WTC11 (cell line): Measurements from ENCODE around the gene BBOX1. TPM values are rescaled to one million over a fixed set of nuclear protein-coding genes. Genes with fewer than 3 reads are reported as not detected.

Experiments used
- ATAC-seq: fragments of 200-7000 bp; cut with Tn5 transposase; 2 replicates; pipeline ENCODE4 v1.10.0; 2021; ENCODE audit warnings: mild to moderate bottlenecking, moderate library complexity
- Bru-seq: library from RNA; stranded (reverse); fragments of 400-500 nt; gene quantifications from one replicate; lab custom pipeline; 2021; lab: Mats Ljungman, UMichigan
- CTCF ChIA-PET: fragments of 300-600 bp; sonication (Branson Sonifier 250); formaldehyde crosslinking; loops from one replicate; lab custom pipeline; 2021; ENCODE audit warnings: antibody characterized with exemption; lab: Charles Lee
- POLR2A ChIA-PET: fragments of 350-600 bp; sonication (Branson Sonifier 250); formaldehyde crosslinking; loops from one replicate; lab custom pipeline; 2021; ENCODE audit warnings: antibody characterized with exemption; lab: Charles Lee
- DNase-seq: peaks from one replicate; pipeline ENCODE4 v3.0.0; 2021; ENCODE audit warnings: low spot score
- H3K27ac Mint-ChIP-seq: 2 replicates; pipeline ENCODE4 v1.8.0; 2021; ENCODE audit warnings: mixed read lengths
- H3K27me3 Mint-ChIP-seq: 2 replicates; pipeline ENCODE4 v1.8.0; 2021; ENCODE audit warnings: low read depth, mild to moderate bottlenecking, moderate library complexity, mixed read lengths
- H3K36me3 Mint-ChIP-seq: 2 replicates; pipeline ENCODE4 v1.8.0; 2021; ENCODE audit warnings: mixed read lengths
- H3K4me1 Mint-ChIP-seq: 2 replicates; pipeline ENCODE4 v1.8.0; 2022; ENCODE audit warnings: mixed read lengths
- H3K4me3 Mint-ChIP-seq: 2 replicates; pipeline ENCODE4 v1.8.0; 2021; ENCODE audit warnings: mild to moderate bottlenecking, moderate library complexity, mixed read lengths
- H3K9me3 Mint-ChIP-seq: 2 replicates; pipeline ENCODE4 v1.8.0; 2021; ENCODE audit warnings: mixed read lengths
- ATF1 ChIP-seq: sonication (generic); formaldehyde crosslinking; IDR thresholded peaks from 2 replicates; pipeline ENCODE4 v1.8.1; 2023; ENCODE audit warnings: mild to moderate bottlenecking, moderate library complexity, missing genetic modification reagents
- CREB1 ChIP-seq: sonication (generic); formaldehyde crosslinking; IDR thresholded peaks from 2 replicates; pipeline ENCODE4 v1.8.0; 2023; ENCODE audit warnings: mild to moderate bottlenecking, missing genetic modification reagents
- ELF4 ChIP-seq: sonication (generic); formaldehyde crosslinking; IDR thresholded peaks from 2 replicates; pipeline ENCODE4 v1.8.1; 2022; ENCODE audit warnings: low read depth, mild to moderate bottlenecking, moderate library complexity, missing genetic modification reagents
- ESRRA ChIP-seq: sonication (generic); formaldehyde crosslinking; IDR thresholded peaks from 2 replicates; pipeline ENCODE4 v1.8.1; 2022; ENCODE audit warnings: mild to moderate bottlenecking, missing genetic modification reagents, borderline replicate concordance
- GTF2I ChIP-seq: fragments of 250-450 bp; sonication (Bioruptor Pico); conservative IDR thresholded peaks from 2 replicates; pipeline ENCODE4 v1.4.0; 2021; ENCODE audit warnings: mild to moderate bottlenecking
- IRF1 ChIP-seq: sonication (generic); formaldehyde crosslinking; IDR thresholded peaks from 2 replicates; pipeline ENCODE4 v1.8.0; 2023; ENCODE audit warnings: missing genetic modification reagents
- JUN ChIP-seq: sonication (generic); formaldehyde crosslinking; IDR thresholded peaks from 2 replicates; pipeline ENCODE4 v1.8.0; 2023; ENCODE audit warnings: mild to moderate bottlenecking, missing genetic modification reagents
- MYBL2 ChIP-seq: sonication (generic); formaldehyde crosslinking; IDR thresholded peaks from 2 replicates; pipeline ENCODE4 v1.8.1; 2023; ENCODE audit warnings: mild to moderate bottlenecking, moderate library complexity, missing genetic modification reagents
- NR1H2 ChIP-seq: sonication (generic); formaldehyde crosslinking; IDR thresholded peaks from 2 replicates; pipeline ENCODE4 v1.9.0; 2021; ENCODE audit warnings: mild to moderate bottlenecking, moderate library complexity, missing genetic modification reagents
- NR2C2 ChIP-seq: sonication (generic); formaldehyde crosslinking; IDR thresholded peaks from 2 replicates; pipeline ENCODE4 v1.8.0; 2022; ENCODE audit warnings: mild to moderate bottlenecking, missing genetic modification reagents
- OVOL2 ChIP-seq: fragments of 250-450 bp; sonication (Bioruptor Pico); IDR thresholded peaks from 2 replicates; pipeline ENCODE4 v1.9.0; 2021; ENCODE audit warnings: mild to moderate bottlenecking, borderline replicate concordance
- RORB ChIP-seq: fragments of 250-450 bp; sonication (Bioruptor Pico); IDR thresholded peaks from 2 replicates; pipeline ENCODE4 v1.9.0; 2021; ENCODE audit warnings: mild to moderate bottlenecking
- SMAD3 ChIP-seq: sonication (generic); formaldehyde crosslinking; IDR thresholded peaks from 2 replicates; pipeline ENCODE4 v1.8.0; 2022; ENCODE audit warnings: missing genetic modification reagents, mild to moderate bottlenecking, borderline replicate concordance
- SP1 ChIP-seq: sonication (generic); formaldehyde crosslinking; conservative IDR thresholded peaks from 2 replicates; pipeline ENCODE4 v1.8.1; 2022; ENCODE audit warnings: missing genetic modification reagents
- USF1 ChIP-seq: sonication (generic); formaldehyde crosslinking; IDR thresholded peaks from 2 replicates; pipeline ENCODE4 v1.8.0; 2022; ENCODE audit warnings: mild to moderate bottlenecking, missing genetic modification reagents
- ZNF416 ChIP-seq: fragments of 250-450 bp; sonication (Bioruptor Pico); IDR thresholded peaks from 2 replicates; pipeline ENCODE4 v1.9.0; 2021; ENCODE audit warnings: mild to moderate bottlenecking, inconsistent platforms
- long read RNA-seq, 3 experiments: library from RNA in 1 of 3; library from capped mRNA in 1 of 3; library from polyadenylated mRNA in 1 of 3; unstranded in 2 of 3; stranded (forward) in 1 of 3; transcript quantifications; one replicate each; pipeline ENCODE4 v2.0.0, GENCODE V29; 2021
- total RNA-seq: library from RNA; stranded (reverse); gene quantifications from 3 replicates; pipeline ENCODE4 v1.2.3, GENCODE V29; 2021
- TF ChIP-seq, protein P1 (sequence below): fragments of 250-450 bp; sonication (Bioruptor Pico); IDR thresholded peaks from 2 replicates; pipeline ENCODE4 v1.9.0; 2021; ENCODE audit warnings: mild to moderate bottlenecking, borderline replicate concordance
- TF ChIP-seq, protein P2 (sequence below): sonication (generic); formaldehyde crosslinking; IDR thresholded peaks from 2 replicates; pipeline ENCODE4 v1.8.0; 2022; ENCODE audit warnings: mild to moderate bottlenecking, missing genetic modification reagents

BBOX1 gene, protein sequence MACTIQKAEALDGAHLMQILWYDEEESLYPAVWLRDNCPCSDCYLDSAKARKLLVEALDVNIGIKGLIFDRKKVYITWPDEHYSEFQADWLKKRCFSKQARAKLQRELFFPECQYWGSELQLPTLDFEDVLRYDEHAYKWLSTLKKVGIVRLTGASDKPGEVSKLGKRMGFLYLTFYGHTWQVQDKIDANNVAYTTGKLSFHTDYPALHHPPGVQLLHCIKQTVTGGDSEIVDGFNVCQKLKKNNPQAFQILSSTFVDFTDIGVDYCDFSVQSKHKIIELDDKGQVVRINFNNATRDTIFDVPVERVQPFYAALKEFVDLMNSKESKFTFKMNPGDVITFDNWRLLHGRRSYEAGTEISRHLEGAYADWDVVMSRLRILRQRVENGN
- total RNA-seq = not detected in 3 replicates
- Bru-seq, nascent RNA = percentile 0 among the genes with signal in this experiment
- long read RNA-seq, experiment 1 = 0 reads
- long read RNA-seq, experiment 2 = 0 reads
- long read RNA-seq, experiment 3 = 0 reads

DNA sequence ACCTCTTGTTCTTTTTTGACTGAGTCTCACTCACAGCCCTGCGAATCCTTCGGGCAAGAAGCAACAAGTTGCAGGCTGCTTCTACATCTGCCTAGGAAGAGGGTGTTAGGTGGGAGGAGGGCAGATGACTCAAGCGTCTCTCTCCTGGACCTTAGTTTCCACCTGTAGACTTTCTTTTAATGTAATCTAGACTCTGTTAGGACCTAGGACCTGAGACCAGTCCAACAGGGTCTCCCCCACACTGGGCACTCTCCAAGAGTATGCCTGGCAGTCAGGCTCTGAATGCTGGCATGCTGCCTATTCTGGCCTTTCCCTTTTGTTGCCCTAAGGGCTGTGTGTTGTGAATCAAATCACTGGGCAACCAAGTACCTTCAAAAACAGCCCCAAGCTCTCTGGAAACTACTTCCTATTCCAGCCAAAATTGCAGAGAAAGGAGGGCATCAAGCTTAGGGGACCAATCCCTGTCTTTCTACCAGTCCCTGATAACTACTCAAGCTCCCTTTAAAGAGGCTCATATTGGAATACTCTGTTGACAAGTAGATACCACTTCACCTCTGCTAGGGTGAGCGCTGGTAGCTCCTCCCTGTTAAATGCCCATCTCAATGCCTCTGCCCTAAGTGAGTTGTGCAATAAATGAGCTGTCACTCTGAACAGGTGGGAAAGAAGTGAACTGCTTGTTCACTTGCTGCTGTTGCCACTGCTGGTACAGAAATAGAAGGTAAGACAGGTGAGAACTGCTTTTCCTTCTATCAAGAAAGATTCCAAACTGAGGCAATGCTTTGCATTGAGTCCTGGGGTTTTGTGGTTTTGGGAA lies at the start of gene BBOX1:
BBOX1 (plus strand) TSS at position 514 of the 814 bp plus-strand sequence. CDS start 14,616 bp downstream, outside the sequence.
- ChIA-PET CTCF (interaction anchor here (0.5 kb wide), 1 partner anchor 114 kb away, joined by 5 read pairs; no protein-coding TSS in a partner anchor), POLR2A (no interaction called here)
- peaks cover 33% of the 10 kb centered on the region for H3K9me3 Mint-ChIP-seq
- TF ChIP-seq, protein P1, sequence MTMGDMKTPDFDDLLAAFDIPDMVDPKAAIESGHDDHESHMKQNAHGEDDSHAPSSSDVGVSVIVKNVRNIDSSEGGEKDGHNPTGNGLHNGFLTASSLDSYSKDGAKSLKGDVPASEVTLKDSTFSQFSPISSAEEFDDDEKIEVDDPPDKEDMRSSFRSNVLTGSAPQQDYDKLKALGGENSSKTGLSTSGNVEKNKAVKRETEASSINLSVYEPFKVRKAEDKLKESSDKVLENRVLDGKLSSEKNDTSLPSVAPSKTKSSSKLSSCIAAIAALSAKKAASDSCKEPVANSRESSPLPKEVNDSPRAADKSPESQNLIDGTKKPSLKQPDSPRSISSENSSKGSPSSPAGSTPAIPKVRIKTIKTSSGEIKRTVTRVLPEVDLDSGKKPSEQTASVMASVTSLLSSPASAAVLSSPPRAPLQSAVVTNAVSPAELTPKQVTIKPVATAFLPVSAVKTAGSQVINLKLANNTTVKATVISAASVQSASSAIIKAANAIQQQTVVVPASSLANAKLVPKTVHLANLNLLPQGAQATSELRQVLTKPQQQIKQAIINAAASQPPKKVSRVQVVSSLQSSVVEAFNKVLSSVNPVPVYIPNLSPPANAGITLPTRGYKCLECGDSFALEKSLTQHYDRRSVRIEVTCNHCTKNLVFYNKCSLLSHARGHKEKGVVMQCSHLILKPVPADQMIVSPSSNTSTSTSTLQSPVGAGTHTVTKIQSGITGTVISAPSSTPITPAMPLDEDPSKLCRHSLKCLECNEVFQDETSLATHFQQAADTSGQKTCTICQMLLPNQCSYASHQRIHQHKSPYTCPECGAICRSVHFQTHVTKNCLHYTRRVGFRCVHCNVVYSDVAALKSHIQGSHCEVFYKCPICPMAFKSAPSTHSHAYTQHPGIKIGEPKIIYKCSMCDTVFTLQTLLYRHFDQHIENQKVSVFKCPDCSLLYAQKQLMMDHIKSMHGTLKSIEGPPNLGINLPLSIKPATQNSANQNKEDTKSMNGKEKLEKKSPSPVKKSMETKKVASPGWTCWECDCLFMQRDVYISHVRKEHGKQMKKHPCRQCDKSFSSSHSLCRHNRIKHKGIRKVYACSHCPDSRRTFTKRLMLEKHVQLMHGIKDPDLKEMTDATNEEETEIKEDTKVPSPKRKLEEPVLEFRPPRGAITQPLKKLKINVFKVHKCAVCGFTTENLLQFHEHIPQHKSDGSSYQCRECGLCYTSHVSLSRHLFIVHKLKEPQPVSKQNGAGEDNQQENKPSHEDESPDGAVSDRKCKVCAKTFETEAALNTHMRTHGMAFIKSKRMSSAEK (CRISPR knock-in tag) = no peak
- TF ChIP-seq ELF4 (CRISPR knock-in tag) = no peak
- TF ChIP-seq USF1 (CRISPR knock-in tag) = no peak
- TF ChIP-seq CREB1 (CRISPR knock-in tag) = no peak
- no peak for TF ChIP-seq ZNF416 (CRISPR knock-in tag)
- TF ChIP-seq RORB (CRISPR knock-in tag) = no peak
- no peak for TF ChIP-seq NR2C2 (CRISPR knock-in tag)
- TF ChIP-seq OVOL2 (CRISPR knock-in tag) = no peak
- no peak for TF ChIP-seq ATF1
- TF ChIP-seq, protein P2, sequence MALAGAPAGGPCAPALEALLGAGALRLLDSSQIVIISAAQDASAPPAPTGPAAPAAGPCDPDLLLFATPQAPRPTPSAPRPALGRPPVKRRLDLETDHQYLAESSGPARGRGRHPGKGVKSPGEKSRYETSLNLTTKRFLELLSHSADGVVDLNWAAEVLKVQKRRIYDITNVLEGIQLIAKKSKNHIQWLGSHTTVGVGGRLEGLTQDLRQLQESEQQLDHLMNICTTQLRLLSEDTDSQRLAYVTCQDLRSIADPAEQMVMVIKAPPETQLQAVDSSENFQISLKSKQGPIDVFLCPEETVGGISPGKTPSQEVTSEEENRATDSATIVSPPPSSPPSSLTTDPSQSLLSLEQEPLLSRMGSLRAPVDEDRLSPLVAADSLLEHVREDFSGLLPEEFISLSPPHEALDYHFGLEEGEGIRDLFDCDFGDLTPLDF = no peak
- TF ChIP-seq GTF2I (CRISPR knock-in tag) = no peak
- no peak for TF ChIP-seq IRF1
- no peak for TF ChIP-seq JUN (CRISPR knock-in tag)
- no peak for TF ChIP-seq SP1 (CRISPR knock-in tag)
- no peak for TF ChIP-seq ESRRA (CRISPR knock-in tag)
- TF ChIP-seq MYBL2 = no peak
- TF ChIP-seq SMAD3 (CRISPR knock-in tag) = no peak
- no peak for TF ChIP-seq NR1H2 (CRISPR knock-in tag)
- no peak within 1 kb of the TSS for H3K27ac Mint-ChIP-seq
- H3K36me3 Mint-ChIP-seq = peaks cover 10% of the 10 kb centered on the region
- peak; percentile 76 for ATAC-seq
- peaks cover 16% of the 10 kb centered on the region for H3K4me1 Mint-ChIP-seq
- DNase-seq = no peak
- no peaks in the 10 kb centered on the region for H3K27me3 Mint-ChIP-seq
- H3K4me3 Mint-ChIP-seq = no peak within 1 kb of the TSS
